GM18511 (cell line): ENCODE measurements around the gene NRP1.

ENCODE experiments used
- ATAC-seq: cut with Tn5 transposase; IDR thresholded peaks from one replicate; pipeline ENCODE4 v1.9.1; 2021; ENCODE audit warnings: mild to moderate bottlenecking, moderate library complexity; ENCODE audit not compliant: unreplicated experiment

The NRP1 gene

DNA sequence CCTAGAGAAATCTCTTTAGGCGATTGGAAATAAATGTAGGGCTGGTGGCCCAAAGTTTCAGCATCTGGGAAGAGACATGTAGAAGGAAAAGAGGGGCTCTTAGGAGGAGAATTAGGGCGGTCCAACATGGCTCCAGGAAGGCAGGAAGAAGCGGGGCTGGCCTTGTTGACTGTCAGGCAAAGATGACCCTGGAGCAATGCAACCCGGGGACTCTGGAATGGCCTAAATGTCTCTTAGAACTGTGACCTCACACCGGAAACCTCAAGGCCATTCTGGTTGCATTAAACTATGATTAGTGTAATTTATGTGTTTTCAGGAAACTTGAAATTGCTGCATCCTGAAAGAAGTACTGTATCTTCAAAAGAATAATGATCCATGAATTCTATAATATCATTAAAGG, 66.8 kb downstream of the NRP1 start:
- no peak for ATAC-seq

DNA sequence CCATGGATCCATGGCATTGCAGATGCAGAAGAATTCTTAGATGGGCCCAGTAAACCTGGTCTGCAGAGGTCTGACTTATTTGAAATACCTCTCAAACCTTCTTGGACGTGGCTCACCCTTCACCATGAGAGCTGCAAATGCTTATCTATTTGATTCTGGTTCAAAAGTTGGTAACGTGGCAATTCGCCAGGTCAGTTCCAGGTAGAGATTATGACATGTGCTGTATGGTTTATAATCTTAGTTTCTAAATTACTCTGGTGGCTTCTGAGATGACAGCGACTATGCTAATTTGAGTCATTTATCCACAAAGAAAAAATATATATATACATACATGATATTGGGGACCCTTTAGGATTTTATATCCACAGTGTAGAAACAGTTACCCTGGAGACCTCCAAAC, 68.8 kb downstream of the NRP1 start:
- no peak for ATAC-seq

DNA sequence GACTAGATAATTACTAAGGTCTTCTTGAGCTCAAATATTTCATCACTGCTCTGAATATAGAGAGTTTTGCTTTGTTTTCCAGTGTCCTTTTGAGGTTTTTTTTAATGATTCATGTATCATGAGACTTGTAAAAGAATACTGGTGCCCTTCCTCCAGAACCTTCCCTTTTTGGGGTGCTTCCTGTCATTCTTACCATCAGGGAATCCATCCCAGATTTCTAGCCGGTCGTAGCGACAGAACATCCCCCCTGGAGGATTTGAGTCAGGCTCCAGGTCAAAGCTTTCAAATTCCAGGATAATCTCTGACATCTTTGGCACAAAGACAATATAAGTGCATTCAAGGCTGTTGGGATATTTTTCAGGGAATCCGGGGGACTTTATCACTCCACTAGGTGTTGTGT, 71.0 kb downstream of the NRP1 start:
- no peak for ATAC-seq

DNA sequence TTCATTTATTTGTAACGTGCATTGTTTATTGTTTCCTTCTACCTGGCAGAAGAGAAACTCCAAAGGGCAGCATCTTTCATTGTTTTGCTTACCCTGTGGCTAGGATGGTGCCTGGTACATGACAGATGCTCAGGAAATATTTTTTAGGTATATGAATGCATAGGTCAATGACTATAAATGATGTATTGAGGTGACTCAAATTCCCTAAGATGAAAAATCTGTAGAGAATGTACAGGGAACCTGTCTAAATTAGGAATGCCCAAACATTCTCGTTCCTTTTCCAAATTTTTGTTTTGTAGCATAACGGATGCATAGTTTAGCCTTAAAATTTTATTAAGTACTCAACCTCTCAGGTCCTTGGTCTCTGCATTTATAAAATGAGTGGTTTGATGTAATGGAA, 71.6 kb downstream of the NRP1 start:
- ATAC-seq, result no peak

DNA sequence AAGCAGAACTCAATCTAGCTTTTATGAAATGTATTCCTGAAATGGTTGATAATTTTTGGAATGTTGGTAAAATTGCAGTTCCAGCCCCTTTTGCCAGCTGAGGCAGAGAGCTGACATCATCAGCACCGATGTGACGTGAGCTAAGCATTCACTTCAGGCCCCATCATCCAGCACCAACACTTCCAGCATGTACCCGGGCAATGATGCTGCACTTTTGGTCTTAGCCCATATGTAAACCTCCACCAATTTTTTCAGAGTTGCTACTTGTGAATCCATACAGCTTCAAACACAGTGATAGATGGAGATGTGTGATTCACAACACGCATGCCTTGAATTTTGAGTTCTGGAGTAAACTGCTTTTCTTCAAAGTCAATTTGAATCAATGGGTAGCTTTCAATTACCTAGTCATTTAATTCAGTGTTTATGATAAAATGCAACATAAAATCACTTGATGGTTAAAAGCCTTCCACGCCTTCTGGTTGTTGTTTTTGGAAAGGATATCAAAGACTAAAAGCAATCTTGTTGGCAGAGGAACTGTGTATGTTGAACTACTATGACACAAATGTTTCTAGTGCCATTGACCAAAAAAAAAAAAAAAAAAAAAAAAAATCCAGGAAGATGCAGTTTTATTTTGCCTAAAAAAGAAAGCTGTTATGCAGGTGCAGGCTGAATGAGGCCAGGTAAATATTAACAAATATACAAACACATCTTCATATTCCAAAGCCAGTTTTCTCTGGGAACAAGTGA, 73.9 kb downstream of the NRP1 start:
- no peak for ATAC-seq

DNA sequence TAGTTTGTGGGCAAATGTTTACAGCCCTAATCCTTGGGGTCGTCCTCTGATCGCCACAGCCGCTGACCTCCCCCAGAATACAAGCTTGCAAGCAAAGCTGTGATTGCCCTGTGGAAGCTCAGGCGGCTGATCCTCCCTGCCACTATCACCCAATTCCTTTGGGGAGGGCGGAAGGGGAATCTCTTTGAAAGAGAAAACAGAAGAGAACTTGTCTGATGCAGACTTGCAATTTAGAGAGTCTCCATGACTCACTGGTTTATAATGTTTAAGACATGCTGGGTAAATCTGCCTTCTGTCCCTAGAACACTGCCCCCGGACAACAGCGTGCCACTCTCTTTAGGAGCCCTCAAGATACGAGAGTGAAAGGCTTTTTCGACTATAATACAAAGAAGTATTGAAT, 75.5 kb downstream of the NRP1 start:
- no peak for ATAC-seq

DNA sequence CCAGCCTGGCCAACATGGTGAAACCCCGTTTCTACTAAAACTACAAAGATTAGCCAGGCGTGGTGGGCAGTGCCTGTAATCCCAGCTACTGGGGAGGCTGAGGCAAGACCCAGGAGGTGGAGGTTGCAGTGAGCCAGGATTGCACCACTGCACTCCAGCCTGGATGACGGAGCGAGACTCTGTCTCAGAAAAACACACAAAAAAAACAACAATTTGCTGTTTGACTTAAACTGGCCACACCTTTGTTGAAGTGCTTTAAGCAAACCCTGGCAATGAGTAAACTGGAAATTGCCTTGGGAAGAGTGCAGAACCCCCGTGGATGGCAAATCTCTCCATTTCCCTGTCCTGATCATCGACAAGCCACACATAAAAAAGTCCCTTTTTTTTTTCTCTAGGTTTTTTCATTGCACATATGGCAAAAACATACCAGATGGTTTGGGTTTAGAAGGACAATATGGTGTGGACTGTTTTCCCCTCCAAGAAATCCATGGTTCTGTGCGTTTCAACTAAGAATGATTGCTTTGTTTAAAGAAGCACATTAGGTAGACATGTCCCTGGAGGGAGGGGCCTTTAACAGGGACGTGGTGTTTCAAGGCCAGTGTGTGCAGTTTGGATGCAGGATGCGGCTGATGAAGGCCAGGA, 76.9 kb downstream of the NRP1 start:
- ATAC-seq, result no peak

DNA sequence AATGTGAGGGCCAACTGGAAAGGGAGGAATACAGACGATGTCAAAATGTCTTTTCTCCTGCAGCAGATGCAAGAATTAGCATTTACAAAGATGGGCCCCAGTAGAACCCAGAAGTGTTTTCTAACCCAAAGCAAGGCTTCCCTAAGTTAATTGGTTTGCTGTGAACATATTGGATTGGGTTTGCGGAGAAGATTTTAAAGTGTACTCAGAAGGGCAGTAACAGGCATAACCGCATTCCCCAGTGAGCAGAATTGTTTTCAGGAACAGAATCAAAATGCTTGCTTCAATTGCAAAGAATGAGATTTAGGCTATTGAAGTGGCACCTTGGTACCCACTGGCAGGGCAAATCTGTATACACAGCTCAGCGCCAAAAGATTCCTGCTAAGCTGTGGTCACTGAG, 78.0 kb downstream of the NRP1 start:
- ATAC-seq, result no peak

DNA sequence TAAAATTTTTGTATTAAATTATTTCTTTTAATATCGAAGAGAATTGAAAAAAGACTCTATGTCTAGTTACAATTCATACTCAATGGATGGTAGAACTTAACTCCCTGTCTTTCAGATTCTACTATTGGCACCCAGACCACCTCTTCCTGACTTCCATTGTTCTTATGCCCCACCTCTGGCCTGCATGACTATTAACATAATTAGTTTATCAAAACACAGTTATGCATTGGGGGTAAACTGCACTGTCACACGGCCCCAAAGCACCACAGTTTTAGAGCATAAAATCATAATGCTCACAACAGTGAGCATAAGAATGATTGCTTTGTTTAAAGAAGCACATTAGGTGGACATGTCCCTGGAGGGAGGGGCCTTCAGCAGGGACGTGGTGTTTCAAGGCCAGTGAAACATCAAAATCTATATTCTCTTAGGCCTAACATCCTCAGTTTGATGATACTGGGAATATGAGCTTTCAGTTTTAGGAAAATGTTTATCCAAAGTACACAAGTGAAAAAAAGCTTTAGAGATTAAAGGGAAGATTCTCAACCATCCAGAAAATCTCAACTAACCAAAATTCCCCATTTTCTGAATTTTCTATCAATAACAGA, 79.8 kb downstream of the NRP1 start:
- ATAC-seq, result no peak

DNA sequence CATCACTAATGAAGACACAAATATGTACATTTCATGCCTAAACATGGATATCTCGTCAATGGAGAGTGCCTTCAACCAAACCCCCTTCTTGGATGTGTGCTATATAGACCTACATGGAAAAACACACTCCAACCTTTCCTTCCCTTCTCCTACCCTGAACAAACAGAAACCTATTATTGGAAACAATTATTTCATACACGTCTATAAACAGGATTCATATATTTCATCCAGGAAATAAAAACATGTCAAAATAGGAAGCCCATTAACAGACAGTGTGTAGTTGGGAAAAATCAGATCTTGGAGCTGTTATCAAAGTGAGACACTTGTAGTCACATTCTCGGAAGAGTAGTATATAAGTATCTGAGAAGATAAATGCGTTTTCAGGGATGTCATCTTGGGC, 81.1 kb downstream of the NRP1 start:
- no peak for ATAC-seq

DNA sequence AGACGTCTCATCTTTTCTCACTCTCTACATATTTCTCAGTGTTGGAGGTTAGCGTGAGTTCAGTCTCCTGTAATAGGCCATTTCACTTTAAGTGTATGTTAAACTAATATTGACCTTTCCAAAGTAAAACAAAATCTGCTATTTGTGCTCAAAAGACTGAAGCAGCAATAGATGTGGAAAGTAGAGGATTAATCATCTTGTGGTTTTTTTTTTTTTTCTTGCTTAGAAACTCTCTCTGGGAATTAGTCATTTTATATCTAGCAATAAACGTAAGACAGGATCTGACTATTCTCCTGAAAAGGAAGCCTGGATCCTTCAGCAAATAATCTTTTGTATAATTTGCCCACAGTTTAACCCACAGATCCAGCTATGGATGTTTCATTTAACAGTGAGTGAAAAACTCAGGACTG, 81.7 kb downstream of the NRP1 start:
- ATAC-seq, result no peak

DNA sequence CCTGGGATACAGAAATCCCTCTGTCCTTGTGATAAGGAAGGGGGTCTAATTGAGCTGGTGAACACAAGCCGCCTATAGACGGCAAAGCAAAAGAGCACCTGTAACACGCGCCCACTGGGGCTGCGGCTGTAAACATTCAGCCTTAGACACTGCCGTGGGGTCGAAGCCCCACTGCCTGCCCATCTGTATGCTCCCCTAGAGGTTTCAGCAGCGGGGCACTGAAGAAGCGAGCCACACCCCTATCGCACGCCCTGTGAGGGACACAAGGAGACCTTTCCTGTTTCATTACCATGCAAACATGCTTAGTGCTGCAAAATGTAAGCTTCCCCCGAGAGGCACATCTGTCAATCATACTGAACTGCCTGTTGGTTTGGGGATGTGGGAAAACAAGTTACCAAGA, 82.1 kb downstream of the NRP1 start:
- ATAC-seq, result no peak

DNA sequence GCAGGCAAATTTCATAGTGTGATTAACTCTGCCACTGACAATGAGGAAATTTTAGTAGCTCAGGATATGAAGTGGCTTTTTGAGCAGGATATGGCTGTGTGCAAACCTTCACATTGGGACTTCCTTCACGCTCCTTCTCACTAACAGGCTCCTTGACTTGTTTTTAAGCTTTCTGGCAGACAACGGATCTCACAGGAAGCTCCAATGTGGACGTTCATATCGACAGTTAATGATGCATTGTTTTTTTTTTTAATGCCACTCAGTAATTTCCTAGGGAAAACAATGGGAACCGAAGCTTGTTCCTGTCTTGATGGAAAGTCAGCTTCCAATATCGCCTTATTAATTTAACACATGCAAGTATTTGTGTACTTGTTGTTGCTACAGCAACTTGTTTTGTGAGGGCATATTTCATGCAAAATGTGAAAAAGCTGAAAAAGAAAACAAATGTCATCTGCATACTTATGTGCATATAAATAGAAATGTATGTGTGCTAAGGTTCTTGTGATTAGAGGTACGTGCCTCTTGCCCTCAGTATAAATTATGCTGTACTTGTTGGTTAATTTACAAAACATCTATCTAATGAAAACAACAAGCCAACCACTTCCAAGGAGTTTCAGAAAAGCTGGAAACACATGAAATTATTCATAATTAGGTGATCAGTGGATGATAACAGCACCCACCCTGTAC, 84.7 kb downstream of the NRP1 start:
- no peak for ATAC-seq

DNA sequence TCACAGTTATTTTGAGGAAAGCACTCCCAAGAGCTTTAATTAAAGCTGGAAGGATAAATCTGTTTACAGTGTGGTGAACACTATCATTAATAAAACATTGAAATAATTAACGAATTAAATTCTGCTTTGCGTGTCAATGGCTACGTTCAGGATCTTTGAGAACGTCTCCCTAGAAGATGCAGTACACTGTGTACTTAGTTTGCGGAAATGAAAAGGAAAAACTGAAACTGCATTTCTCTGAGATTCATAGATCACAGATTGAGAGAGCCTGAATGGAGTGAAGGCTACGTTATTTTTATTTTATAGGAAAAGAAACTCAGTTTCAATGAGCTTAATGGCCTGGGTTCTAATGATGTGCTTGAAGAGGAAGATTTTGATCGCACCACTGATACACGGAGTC, 85.3 kb downstream of the NRP1 start:
- no peak for ATAC-seq

DNA sequence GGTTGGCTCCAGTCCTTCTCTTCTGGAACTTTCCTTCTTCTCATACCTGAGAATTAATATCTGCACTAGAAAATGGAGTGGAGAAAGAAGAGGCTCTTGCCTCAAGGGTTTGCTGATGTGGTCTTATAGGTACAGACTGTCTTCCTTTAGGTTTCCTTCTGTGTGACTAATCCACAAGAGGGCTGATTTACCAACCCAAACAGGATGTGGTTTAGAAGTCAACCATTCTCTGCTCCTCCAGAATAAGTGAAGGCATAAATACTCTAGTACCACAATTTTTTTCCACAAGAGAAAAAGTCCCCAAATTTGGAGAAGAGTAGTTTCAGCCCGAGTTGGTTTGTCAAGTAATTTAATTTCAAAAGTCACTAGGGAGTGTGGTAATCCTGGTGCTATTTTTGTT, 85.8 kb downstream of the NRP1 start:
- ATAC-seq, result peak; percentile 61

DNA sequence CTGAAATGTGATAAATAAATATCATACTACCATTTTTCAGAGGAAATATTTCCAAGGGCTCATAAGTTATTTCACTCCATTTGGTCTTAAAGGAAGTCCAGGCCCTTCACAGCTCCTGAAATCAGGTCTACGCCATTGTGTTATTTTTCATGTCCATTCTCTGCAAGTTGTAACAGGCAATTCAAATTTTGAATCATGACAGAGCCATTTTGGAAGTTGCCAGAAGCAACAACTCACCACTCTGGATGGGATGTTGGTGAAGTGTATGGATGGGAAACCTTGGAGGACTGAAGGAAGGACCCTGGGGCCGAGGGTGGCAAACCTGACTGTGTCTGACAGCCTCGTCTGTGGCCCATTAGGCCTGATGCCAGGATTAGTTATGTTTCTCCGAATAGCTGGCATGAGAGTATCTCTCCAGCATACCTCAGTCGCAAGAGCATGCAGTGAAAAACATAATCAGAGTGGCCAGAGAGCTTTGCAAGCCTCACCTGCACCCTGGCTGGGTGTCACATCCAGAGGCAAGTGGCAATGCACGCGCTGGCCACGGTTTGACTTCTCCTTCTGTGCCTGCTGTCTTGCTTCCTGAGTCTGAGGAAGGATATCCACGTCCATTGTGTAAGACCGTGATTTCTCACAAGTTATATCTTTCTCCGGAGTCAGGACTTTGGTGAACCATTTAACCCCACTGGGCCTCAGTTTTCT, 87.1 kb downstream of the NRP1 start:
- no peak for ATAC-seq

DNA sequence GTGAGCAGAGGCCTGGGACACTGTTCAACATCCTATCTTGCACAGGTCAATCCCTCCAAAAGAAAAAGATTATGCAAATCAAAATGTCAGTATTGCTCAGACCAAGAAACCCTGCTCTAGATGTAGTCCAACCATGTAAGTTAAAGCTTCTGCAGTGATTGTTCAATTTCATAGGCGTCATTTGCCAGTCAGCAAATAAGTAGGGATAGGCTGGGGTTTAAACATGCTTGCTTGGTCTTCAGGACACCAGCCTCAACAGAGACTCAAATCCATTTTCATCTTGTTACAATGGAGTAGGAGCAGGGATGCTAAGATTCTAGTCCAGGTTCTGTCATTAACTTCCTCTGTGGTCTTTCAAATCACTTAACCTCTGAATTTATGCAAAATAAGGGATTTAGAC, 89.1 kb downstream of the NRP1 start:
- ATAC-seq, result no peak

DNA sequence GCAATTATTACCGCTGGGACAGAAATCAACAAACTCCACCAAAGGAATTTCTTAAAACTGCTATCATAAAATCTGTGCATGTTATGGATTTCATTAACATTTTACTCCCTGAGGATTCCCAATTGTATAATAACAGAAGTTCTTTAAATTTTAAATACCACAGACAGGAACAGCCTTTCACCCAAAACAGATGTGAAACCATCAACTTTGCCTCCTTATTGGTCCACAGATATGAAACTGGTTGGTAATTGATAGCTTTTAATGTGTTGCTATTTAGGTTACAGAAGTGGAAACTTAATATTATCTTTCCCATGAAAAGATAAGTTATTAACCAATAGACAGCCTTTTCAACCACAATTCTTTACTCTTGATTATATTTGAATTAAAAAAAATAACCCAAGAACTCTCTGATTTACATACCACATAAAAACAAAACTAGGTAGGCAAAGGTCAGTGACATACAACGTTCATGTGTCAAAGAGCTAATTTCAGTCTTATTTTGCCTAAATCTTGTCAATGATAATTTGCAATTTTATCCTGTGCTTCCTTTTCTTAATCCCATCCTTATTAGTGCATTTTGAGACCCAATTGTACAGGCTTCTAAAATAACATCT, 90.0 kb downstream of the NRP1 start:
- peak; percentile 63 for ATAC-seq

DNA sequence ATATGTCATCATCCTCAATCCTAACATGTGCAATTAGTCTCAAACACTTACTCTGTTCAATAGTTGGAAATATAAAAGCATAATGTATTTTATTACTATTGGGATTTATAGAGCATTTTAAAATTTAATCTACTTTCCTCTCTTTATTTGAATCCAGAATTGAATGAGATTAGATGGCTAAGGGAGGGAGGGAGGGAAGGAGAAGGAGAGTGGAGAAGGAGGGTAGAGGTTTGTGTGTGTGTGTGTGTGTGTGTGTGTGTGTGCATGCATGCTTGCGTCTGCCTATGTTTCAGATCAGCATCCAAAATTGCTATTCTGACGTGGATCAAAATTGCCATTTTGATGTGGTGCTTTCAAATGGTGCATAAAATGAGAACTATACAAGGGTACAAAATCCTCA, 90.8 kb downstream of the NRP1 start:
- no peak for ATAC-seq

DNA sequence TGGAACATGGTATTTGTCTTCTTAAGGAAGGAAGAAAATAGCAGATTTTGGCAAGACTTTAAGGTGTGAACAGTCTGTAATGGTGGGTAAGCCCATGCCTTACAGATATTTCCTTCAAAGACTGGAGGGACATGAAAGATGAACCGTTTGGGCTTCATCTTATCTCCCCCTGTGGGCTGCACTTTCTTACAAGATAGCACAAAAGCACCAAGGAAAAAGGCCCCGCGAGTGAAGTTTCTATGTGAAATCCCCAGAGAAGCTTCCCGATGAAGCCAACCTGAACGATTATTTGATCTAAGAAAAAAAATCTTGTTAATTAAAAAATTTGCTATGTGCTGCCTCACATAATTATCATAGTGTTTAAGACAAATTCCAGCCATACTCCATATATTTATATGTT, 91.5 kb downstream of the NRP1 start:
- no peak for ATAC-seq

DNA sequence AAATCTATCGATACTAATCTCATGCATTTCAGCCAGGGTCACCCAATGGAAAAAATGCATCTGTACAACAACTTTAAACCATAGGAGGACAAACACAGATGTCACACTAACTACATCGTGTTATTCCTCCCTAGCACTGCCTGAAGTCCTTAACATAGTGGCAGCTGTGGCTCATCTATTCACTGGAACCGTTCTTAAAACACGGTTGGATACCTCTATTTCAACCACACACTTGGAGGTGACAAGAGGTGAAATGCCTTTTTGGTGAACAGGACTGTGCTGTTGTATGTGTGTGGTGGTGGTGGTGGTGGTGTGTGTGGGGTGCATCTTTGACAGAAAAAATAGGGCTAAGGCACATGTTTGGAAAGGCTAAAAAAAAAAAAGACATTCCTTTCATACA, 93.1 kb downstream of the NRP1 start:
- ATAC-seq, result no peak
